Dermis blood vessel endothelial cell (primary cell): Measurements from ENCODE around the gene NCAPD2. TPM values are rescaled to one million over a fixed set of nuclear protein-coding genes. Genes with fewer than 3 reads are reported as not detected.
A peak's percentile ranks its signal among the peaks of the same experiment; 100 is the strongest.

Experiments
- DNase-seq: peaks from one replicate; pipeline ENCODE4 v3.0.0; 2010
- total RNA-seq: library from RNA; depleted of rRNA; stranded (reverse); fragments of >200 nt; gene quantifications from 2 replicates; pipeline ENCODE4 v1.2.3, GENCODE V29; 2014

NCAPD2 gene
- 28.2 and 102 TPM in 2 replicates for total RNA-seq

DNA sequence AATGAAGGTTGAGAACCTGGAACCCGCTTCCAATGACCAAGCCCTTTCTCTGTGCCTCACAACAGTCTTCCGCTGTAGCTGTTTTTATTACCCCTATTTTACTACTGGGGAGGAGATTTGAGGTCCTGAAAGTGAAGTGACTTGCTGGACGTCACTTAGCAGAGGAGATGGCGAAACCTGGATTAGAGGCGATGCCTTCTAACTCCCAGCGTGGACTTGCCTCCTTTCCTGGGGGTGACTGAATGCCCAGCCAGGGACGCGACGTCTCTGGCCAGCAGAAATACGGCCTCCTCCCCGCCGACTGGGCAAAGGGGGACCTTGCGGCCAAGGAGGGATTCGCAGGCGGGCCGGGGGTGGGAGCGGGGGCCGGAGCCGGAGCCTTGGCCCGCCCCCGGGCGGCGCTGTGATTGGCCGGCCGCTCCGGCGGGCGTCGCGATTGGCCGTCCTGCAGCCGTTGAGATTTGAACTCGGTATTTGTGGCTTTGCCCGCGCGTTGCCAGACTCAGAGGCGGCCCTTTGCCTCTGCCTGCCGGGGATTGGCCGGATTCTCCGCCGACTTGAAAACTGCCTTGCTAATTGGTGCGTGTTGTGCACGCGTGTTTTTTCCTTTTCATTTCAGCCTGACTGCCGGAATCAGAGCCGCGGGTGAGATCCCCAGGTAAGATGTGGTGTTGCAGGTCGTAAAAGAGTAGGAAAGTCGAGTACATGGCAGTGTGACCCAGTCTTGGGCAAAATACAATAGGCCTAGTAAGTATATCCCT lies at the start of gene NCAPD2:
Gene NCAPD2 (plus strand): TSS at position 606 of the 761 bp plus-strand sequence. CDS start 997 bp downstream, outside the sequence.
- DNase-seq: peak; percentile 97

GRCh38 chr12:6444704-6445688 lies 48.9 kb upstream of the NCAPD2 start, which contains the start of gene CD27:
Gene CD27 (plus strand): TSS chr12:6444955. CDS start chr12:6445096, 141 bp downstream.
- DNase-seq: no peak

GRCh38 chr12:6450091-6450868 lies 43.6 kb upstream of the NCAPD2 start:
- no peak for DNase-seq

- no peak for DNase-seq
These were observed 43.0 kb upstream of the NCAPD2 start for GRCh38 chr12:6450869-6451347.

DNA sequence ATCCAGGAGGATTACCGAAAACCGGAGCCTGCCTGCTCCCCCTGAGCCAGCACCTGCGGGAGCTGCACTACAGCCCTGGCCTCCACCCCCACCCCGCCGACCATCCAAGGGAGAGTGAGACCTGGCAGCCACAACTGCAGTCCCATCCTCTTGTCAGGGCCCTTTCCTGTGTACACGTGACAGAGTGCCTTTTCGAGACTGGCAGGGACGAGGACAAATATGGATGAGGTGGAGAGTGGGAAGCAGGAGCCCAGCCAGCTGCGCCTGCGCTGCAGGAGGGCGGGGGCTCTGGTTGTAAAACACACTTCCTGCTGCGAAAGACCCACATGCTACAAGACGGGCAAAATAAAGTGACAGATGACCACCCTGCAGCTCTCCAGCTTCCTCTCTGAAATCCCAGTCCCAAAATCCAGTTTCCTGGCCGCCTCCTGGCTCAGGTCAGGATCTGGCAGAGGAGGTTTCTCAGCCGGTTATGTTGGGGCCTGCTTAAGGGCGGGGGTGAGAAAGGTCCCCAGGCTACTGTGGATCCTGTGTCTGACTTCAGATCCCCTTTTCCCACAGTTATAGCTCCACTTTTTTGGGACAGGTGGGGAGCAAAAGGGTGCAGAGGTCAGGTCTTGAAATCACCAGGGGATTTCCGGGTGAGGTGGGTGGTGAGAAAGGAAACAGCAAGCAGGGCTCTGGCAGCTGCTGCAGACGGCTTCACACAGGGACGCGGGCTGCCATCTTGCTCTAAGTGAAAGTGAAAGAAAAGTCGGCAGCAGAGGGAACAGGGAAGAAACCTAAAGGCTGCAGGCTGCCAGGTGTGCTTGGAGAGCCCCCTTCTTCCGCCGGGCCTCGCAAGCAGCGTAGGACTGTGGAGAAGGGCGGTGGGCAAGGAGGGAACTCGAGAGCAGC lies 42.3 kb upstream of the NCAPD2 start, which contains the start of gene TAPBPL:
Gene TAPBPL (plus strand): TSS at position 695 of the 897 bp plus-strand sequence. CDS start 207 bp downstream, outside the sequence.
- peak; percentile 89 for DNase-seq

- peak; percentile 30 for DNase-seq
These were observed 41.5 kb upstream of the NCAPD2 start for GRCh38 chr12:6452245-6452943.

DNA sequence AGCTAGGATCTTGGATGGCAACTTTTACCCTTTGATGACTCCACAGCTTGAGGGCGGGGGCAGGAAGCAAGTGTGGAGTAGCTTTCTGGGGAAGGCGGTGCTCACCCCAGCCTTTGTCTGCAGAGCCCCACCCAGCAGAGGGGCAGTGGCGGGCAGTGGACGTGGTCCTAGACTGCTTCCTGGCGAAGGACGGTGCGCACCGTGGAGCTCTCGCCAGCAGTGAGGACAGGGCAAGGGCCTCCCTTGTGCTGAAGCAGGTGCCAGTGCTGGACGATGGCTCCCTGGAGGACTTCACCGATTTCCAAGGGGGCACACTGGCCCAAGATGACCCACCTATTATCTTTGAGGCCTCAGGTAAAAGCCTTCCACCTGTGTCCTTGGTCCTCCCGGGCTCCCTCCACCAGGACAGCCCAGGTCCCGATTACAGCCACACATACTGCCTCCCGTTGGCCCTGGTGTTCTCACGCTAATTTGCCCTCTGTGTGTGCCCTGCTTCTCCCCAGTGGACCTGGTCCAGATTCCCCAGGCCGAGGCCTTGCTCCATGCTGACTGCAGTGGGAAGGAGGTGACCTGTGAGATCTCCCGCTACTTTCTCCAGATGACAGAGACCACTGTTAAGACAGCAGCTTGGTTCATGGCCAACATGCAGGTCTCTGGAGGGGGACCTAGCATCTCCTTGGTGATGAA lies 40.8 kb upstream of the NCAPD2 start:
- DNase-seq: peak; percentile 70

- DNase-seq: no peak
These were observed 36.5 kb upstream of the NCAPD2 start for GRCh38 chr12:6457220-6457945.

DNA sequence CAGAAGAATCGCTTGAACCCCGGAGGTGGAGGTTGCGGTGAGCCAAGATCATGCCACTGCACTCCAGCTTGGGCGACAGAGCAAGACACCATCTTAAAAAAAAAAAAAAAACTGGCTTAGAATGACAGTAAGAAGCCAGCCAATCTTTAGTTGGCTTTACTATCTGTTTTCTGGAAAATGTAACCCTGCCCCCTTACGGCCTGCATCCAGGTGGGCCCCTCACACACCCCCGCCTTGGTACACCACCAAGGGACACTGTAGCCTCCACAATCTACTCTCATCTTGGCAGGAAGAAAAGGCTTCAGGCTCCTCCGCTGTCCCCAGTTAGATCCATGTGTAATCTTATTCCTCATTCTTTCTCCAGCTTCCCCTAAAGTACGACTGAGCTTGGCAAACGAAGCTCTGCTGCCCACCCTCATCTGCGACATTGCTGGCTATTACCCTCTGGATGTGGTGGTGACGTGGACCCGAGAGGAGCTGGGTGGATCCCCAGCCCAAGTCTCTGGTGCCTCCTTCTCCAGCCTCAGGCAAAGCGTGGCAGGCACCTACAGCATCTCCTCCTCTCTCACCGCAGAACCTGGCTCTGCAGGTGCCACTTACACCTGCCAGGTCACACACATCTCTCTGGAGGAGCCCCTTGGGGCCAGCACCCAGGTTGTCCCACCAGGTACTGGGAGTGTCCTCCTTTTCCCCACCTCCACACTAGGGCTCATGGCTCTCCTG lies 35.5 kb upstream of the NCAPD2 start:
- DNase-seq: no peak

DNA sequence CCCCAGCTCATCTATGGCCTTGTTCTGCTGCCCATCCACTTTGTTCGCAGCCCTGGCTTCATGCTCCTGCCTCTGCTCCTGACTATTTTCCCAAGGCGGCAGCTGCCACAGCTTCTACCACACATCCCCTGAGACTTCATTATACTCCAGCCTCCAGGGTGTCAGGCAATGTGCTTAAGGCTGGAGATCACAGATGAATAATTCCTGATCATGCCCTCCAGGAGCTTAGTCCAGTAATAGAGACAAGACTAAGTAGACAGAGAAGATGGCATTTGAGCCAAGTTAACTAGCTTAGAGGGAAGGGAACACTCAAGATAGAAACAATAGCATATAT lies 34.9 kb upstream of the NCAPD2 start:
- no peak for DNase-seq

DNA sequence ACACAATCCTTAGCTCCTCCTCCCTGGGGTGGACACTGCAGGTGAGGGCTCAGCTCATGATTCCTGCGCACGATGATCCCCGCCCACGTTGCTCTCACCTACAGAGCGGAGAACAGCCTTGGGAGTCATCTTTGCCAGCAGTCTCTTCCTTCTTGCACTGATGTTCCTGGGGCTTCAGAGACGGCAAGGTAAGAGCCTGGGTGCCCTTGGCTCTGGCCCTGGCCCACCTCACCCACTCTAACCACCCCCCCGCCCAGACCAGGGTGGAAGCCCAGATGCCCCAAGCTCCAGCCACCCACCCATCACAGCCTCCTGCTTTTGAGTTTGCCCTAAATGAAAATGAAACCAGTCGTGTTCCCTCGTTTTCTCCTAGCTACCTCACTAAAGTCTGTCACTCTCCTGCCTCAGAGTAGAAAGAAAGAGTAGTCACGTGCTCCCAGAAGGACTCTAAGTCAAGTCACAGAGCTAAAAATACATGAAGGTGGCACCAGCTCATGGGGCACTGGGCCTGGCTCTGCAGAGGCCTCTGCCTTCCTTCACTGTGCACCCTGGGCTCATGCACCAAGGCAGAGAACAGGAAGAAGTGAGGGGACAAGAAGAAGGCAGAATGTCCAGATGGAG lies 33.0 kb upstream of the NCAPD2 start:
- DNase-seq: no peak

- peak; percentile 55 for DNase-seq
These were observed 32.3 kb upstream of the NCAPD2 start for GRCh38 chr12:6461401-6462233.

GRCh38 chr12:6462234-6462995 lies 31.5 kb upstream of the NCAPD2 start:
- peak; percentile 43 for DNase-seq

GRCh38 chr12:6463216-6463615 lies 30.7 kb upstream of the NCAPD2 start:
- DNase-seq: peak; percentile 30

DNA sequence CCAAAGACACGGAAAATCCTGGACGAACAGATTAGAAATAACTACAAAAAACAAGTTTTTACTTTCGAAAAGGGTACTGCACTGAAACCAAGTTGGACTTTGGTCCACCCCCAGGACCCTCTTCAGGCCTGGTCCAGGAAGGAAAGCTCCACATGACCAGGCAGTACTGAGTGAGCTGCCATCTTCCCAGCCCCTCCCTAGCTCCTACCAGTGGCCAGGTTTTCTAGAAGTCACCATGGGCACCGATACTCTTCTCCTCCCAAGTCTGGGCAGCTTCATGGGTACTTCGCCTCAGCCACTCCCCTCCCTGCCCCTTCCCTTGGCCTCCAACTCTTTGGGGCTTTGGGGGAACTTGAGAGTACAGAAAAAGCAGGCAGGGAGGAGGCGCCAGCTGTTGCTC lies 30.0 kb upstream of the NCAPD2 start:
- no peak for DNase-seq

- DNase-seq: no peak
These were observed 29.4 kb upstream of the NCAPD2 start for GRCh38 chr12:6464531-6464930.
